Breast epithelium (tissue), 3 donors: ENCODE results near the gene GPR137.

Experiments used
- POLR2A ChIP-seq: fragments of 450-650 bp; IDR thresholded peaks from one replicate; pipeline ENCODE4 v1.6.1; 2016; ENCODE audit warnings: antibody characterized with exemption, mild to moderate bottlenecking, moderate library complexity
- POLR2AphosphoS5 ChIP-seq, 3 donors: sonication (generic); formaldehyde crosslinking; IDR thresholded peaks; one replicate each; pipeline ENCODE4 v1.6.1; 2017; ENCODE audit warnings: antibody characterized with exemption in 3 of 3
- TF ChIP-seq, protein P1 (sequence below), 3 donors: fragments of 450-650 bp; IDR thresholded peaks; one replicate each; pipeline ENCODE4 v1.5.1; 2016 to 2017; ENCODE audit warnings: antibody characterized with exemption in 3 of 3, mild to moderate bottlenecking in 3 of 3, moderate library complexity in 3 of 3

GRCh38 chr11:64298966-64299846, 13.6 kb downstream of the GPR137 start:
- TF ChIP-seq, protein P1, sequence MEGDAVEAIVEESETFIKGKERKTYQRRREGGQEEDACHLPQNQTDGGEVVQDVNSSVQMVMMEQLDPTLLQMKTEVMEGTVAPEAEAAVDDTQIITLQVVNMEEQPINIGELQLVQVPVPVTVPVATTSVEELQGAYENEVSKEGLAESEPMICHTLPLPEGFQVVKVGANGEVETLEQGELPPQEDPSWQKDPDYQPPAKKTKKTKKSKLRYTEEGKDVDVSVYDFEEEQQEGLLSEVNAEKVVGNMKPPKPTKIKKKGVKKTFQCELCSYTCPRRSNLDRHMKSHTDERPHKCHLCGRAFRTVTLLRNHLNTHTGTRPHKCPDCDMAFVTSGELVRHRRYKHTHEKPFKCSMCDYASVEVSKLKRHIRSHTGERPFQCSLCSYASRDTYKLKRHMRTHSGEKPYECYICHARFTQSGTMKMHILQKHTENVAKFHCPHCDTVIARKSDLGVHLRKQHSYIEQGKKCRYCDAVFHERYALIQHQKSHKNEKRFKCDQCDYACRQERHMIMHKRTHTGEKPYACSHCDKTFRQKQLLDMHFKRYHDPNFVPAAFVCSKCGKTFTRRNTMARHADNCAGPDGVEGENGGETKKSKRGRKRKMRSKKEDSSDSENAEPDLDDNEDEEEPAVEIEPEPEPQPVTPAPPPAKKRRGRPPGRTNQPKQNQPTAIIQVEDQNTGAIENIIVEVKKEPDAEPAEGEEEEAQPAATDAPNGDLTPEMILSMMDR (IDR thresholded peaks at IDR 0.05) = no peak
- TF ChIP-seq POLR2A = no peak
- no peak for TF ChIP-seq POLR2AphosphoS5 (IDR thresholded peaks at IDR 0.05)
